Activated T-helper 1 cell treated with anti-CD3 and anti-CD28 coated beads, Interleukin-12 subunit alpha, Interleukin-12 subunit beta, Interleukin-2, Interleukin-4 antibody, amounts not matched to agents 30 ng/mL and 10 ng/mL and 1 ng/mL, durations not matched to agents 14 hours and 24 hours and 36 hours (primary cell): ENCODE measurements around the gene ENTREP1. TPM values are rescaled to one million over a fixed set of nuclear protein-coding genes. Genes with fewer than 3 reads are reported as not detected.
A peak's percentile ranks its signal among the peaks of the same experiment; 100 is the strongest.

Source experiments
- DNase-seq: peaks from one replicate; pipeline ENCODE4 v3.0.0; 2021; ENCODE audit warnings: low spot score
- H3K27ac Mint-ChIP-seq: one replicate; pipeline ENCODE4 v1.8.0; 2021; ENCODE audit warnings: mild to moderate bottlenecking, mixed read lengths
- H3K27me3 Mint-ChIP-seq: one replicate; pipeline ENCODE4 v1.8.0; 2022; ENCODE audit warnings: mild to moderate bottlenecking, moderate library complexity, mixed read lengths; ENCODE audit not compliant: insufficient read depth
- H3K36me3 Mint-ChIP-seq: one replicate; pipeline ENCODE4 v1.8.0; 2021; ENCODE audit warnings: low read depth, mixed read lengths
- H3K4me1 Mint-ChIP-seq: one replicate; pipeline ENCODE4 v1.8.0; 2021; ENCODE audit warnings: low read depth, mixed read lengths
- H3K4me3 Mint-ChIP-seq: one replicate; pipeline ENCODE4 v1.8.0; 2021; ENCODE audit warnings: mild to moderate bottlenecking, moderate library complexity, mixed read lengths
- H3K9me3 Mint-ChIP-seq: one replicate; pipeline ENCODE4 v1.8.0; 2021; ENCODE audit warnings: mixed read lengths
- intact Hi-C: fragments of 100-400 bp; cut with micrococcal nuclease; formaldehyde crosslinking; loops from one replicate; pipeline ENCODE4 v1.15.1; 2024
- total RNA-seq: library from RNA; stranded (reverse); gene quantifications from 2 replicates; pipeline ENCODE4 v1.2.3, GENCODE V29; 2022

The ENTREP1 gene, protein sequence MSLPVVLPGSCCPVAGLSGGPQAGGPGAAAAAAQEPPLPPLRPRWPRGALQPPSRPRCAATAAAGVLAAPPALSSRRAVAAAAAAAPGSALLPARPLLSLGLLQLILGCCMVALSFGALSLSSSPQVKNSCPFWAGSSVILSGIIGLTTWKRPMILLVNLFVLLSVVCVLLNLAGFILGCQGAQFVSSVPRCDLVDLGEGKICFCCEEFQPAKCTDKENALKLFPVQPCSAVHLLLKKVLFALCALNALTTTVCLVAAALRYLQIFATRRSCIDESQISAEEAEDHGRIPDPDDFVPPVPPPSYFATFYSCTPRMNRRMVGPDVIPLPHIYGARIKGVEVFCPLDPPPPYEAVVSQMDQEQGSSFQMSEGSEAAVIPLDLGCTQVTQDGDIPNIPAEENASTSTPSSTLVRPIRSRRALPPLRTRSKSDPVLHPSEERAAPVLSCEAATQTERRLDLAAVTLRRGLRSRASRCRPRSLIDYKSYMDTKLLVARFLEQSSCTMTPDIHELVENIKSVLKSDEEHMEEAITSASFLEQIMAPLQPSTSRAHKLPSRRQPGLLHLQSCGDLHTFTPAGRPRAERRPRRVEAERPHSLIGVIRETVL
- total RNA-seq, result not detected in 2 replicates

DNA sequence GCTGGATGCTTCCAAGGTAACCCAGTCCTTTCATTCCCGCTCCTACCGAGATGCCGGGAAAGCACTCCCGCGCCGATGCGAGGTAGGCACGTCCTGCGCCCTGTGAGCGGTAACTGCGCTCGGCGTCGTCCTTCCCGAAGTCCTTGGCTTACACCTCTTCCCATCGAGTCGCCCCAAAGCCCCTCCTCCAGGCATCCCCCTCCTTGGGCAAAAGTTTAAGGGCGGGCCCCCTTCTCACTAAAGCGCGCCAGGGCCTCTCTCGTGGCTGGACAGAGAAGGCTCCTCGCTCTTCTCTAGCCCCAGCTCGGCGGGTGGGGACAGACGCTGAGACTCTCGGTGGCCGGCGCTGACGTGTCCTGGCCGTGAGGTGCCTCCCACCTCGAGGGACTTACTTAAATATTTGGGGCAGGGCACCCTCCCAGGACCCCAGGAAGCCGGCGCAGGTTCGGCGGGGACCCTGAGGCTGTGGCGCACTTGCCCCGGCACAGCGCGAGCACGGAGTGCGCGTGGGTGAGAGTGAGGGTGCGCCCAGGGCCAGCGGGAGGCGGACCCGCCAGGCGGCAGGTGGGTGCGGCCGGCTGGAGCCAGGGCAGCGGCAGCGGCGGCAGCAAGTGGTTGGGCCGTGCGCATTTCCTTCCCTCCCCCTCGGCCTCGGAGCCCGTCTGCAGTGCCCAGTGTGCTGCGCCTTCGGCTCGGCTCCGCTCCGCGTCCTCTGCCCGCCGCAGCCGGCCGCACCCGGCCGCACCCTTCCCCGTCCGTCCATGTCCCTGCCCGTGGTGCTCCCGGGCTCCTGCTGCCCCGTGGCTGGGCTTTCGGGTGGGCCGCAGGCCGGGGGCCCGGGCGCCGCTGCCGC, at the start of gene ENTREP1:
ENTREP1 (plus strand) TSS at position 667 of the 853 bp plus-strand sequence; CDS start at position 762, 95 bp downstream.
- DNase-seq, result no peak
- Mint-ChIP-seq H3K9me3 (no peaks in the 10 kb centered on the region), H3K4me1 (peaks cover 4% of the 10 kb centered on the region), H3K36me3 (no peaks in the 10 kb centered on the region), H3K4me3 (peak within 1 kb of the TSS; percentile 33), H3K27me3 (peaks cover 50% of the 10 kb centered on the region), H3K27ac (no peak within 1 kb of the TSS)
- intact Hi-C loops, result no loop called here

DNA sequence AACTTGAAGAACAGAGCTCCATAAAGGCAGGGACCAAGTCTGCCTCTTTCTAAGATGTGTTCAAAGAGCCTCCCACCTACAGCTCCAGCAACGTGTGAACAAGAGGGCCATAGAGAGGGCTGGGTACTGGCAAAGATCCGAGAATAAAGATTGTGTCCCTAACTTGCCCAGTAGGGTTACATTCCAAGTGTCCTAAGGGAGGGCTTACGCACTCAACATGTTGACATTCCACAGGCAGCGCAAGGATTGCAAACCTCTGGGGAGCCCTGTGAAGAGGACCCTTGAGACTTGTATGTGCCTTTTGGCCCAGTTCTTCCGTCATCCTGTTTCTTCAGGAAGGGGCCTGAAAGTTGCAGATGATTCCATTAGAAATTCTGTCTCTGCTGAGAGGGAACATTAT, 48.2 kb upstream of the ENTREP1 start:
- Mint-ChIP-seq H3K36me3 (no peaks in the 10 kb centered on the region), H3K4me3 (no peak overlapping the region), H3K4me1 (peaks cover 9% of the 10 kb centered on the region), H3K27ac (no peak overlapping the region), H3K9me3 (peaks cover 18% of the 10 kb centered on the region), H3K27me3 (peaks cover 3% of the 10 kb centered on the region)
- intact Hi-C loops, result no loop called here
- no peak for DNase-seq

DNA sequence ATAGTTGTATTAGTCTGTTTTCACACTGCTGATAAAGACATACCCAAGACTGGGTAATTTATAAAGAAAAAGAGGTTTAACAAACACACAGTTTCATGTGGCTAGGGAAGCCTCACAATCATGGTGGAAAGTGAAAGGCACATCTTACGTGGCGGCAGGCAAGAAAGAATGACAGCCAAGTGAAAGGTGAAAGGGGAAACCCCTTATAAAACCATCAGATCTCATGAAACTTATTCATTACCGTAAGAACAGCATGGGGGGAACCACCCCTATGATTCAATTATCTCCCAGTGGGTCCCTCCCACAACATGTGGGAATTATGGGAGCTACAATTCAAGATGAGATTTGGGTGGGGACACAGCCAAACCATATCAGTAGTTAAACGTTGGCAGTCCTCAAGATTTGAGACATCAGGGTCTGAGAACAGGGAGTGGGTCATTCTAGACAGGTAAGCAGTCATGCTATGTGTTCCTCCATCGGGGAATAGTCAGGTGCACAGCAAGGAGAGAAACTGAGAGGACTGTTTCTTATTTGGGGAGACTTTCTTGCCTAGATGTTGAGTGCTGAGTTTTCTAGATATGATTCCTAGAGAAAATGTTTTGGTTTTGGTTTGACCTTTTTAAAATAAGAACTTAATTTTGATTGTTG, 45.8 kb upstream of the ENTREP1 start:
- Mint-ChIP-seq H3K27me3 (peaks cover 1% of the 10 kb centered on the region), H3K4me3 (no peak overlapping the region), H3K4me1 (peaks cover 9% of the 10 kb centered on the region), H3K27ac (no peak overlapping the region), H3K9me3 (peaks cover 18% of the 10 kb centered on the region), H3K36me3 (no peaks in the 10 kb centered on the region)
- intact Hi-C loops, result no loop called here
- no peak for DNase-seq

DNA sequence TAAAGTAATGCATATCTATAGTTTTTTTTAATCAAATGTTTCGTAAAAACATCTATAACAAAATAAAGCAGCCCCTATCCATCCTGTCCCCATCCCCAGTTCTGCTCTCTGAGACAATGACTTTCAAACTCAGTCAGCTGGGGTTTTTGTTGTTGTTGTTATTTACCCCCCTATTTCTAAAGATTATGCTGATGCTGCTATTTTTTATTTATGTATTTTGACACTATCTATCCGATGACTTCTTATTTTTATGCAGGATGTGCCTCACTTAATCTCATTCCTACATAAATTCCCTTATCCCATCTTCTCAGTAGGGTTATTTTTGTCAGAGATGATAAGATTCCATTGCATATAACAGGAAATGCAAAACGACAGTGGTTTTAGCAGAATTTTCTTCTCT, 45.3 kb upstream of the ENTREP1 start:
- Mint-ChIP-seq H3K4me3 (no peak overlapping the region), H3K9me3 (peaks cover 15% of the 10 kb centered on the region), H3K4me1 (peaks cover 9% of the 10 kb centered on the region), H3K27me3 (peaks cover 2% of the 10 kb centered on the region), H3K36me3 (no peaks in the 10 kb centered on the region), H3K27ac (no peak overlapping the region)
- intact Hi-C loops, result loop anchor here (5.0 kb wide), 1 partner anchor 1003 kb away; no protein-coding TSS in a partner anchor
- no peak for DNase-seq

DNA sequence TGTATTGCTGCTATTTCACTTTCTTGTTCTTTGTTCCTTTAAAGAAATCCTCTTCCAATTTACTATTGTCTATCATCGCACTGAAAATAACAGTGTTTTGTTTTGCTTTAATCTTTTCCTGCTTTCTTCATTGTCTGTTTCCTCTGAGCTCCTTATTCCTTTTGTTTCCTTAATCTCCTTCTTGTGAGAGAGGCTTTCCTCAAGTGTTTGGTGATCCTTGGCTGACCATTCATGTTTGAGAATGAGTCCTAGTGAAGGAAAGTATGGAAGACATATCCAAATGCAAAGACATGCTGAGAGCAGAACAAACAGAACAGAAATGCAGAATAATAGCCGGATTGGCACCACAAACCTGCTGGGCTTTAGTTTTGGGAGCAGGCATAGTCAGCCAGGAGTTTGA, 42.0 kb upstream of the ENTREP1 start:
- intact Hi-C loops, result loop anchor here (5.0 kb wide), 1 partner anchor 999 kb away; no protein-coding TSS in a partner anchor
- no peaks in the 10 kb centered on the region for H3K36me3 Mint-ChIP-seq
- H3K4me3 Mint-ChIP-seq, result no peak overlapping the region
- no peak for DNase-seq
- H3K27me3 Mint-ChIP-seq, result peaks cover 12% of the 10 kb centered on the region
- no peak overlapping the region for H3K27ac Mint-ChIP-seq
- H3K9me3 Mint-ChIP-seq, result peaks cover 10% of the 10 kb centered on the region
- peaks cover 9% of the 10 kb centered on the region for H3K4me1 Mint-ChIP-seq

DNA sequence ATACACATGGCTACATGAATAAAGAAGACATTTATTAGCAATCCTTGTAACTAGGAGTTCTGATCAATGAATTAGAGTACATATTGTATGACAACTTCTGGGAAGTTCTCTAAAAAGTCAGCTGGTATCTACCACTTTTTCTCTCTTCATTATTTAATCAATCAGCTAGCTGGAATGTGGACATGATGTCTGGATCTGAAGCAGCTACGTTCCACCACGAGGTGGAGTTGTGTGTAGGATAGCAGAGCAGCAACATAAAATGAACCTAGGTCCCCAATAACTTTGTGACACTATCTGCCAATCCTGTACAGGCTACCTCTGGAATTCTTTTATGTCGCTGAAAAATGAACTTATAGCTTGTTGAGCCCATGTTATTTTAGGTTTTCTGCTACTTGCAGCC, 32.9 kb upstream of the ENTREP1 start:
- H3K27me3 Mint-ChIP-seq, result peaks cover 6% of the 10 kb centered on the region
- no peak overlapping the region for H3K4me3 Mint-ChIP-seq
- H3K4me1 Mint-ChIP-seq, result no peaks in the 10 kb centered on the region
- no peak for DNase-seq
- H3K9me3 Mint-ChIP-seq, result no peaks in the 10 kb centered on the region
- no peak overlapping the region for H3K27ac Mint-ChIP-seq
- intact Hi-C loops, result no loop called here
- H3K36me3 Mint-ChIP-seq, result no peaks in the 10 kb centered on the region

DNA sequence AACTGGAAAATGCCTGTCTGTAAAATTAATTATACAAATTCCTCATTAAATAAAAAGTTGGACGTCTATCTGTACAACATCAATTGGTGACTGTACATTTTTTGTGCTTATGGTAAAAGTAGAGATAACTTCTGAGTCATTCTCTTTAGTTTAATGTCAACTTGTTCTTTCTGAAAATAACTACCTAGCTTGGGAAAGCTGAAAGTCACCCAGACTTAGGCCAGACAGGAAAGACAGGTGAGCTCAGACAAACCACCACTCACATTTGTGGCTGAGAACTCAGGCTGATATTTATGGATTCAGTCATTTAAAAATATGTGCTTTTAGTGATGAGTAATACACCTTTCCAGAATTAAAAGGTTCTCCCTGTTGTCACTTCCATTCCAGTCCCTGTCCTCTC, 31.9 kb upstream of the ENTREP1 start:
- Mint-ChIP-seq H3K4me3 (no peak overlapping the region), H3K27ac (no peak overlapping the region), H3K27me3 (peaks cover 4% of the 10 kb centered on the region), H3K4me1 (no peaks in the 10 kb centered on the region), H3K9me3 (no peaks in the 10 kb centered on the region), H3K36me3 (no peaks in the 10 kb centered on the region)
- DNase-seq, result no peak
- intact Hi-C loops, result no loop called here

DNA sequence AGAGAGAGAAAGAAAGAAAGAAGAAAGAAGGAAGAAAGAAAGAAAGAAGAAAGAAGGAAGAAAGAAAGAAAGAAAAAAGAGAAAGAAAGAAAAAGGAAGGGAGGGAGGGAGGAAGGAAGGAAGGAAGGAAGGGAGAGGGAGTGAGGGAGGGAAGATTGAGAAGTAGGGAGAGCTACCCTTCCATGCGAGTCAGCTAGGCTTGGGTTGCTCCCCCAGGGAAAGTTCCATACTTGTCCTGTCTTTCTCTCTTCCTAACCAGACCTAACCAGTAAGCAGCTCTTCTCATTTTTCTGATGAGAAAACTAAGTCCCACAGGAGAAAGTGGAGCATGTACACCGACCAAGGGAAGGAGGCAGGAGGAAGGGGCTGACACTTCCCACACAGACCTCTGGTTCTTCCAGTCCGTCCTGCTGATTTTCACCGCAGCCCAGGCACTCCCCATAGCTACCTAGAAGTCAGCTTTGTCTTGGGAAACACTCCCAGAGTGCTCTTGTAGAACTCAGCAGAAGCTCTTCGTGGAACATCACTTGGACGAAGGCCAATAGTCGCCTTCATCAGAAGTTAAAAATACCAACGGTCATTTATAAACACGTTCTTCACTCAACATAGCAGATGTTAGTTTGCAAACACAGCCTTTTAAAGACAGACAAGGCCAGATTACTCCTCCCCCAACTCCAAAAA, 29.0 kb upstream of the ENTREP1 start:
- Mint-ChIP-seq H3K27ac (no peak overlapping the region), H3K36me3 (no peaks in the 10 kb centered on the region), H3K27me3 (peaks cover 10% of the 10 kb centered on the region), H3K4me3 (no peak overlapping the region), H3K4me1 (no peaks in the 10 kb centered on the region), H3K9me3 (no peaks in the 10 kb centered on the region)
- intact Hi-C loops, result no loop called here
- DNase-seq, result no peak

DNA sequence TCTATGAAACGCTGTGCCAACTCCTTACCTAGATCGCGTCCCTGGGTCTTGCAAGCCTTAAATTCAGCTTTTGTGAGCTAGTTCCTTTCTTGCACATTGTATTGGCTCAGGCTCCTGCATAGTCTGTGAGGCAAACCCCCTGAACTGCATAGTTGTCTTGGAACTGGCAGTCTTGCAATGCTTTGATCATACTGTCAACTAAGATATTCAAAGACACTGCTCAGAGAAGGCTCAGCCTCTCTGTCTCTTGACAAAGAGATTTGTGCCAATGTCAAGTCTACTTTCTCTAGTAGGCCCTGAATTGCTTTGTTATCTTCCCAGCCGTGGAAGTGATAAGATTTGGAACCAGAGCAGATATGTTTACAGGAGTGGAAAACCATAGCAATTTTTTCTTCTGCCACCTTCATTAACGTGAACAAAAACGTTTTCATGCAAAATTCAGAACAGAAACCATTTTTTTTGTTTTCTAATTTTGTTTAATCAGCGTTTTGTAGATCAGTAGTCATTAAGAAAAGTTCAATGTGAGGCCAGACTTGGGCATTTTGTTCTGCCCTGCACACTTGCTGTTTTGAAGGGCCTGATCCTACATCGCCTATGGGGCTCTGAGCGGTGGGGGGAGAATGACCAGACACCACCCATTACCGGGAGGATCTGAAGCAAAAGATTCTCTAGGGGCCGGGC, 27.6 kb upstream of the ENTREP1 start:
- H3K27ac Mint-ChIP-seq, result no peak overlapping the region
- H3K27me3 Mint-ChIP-seq, result peaks cover 9% of the 10 kb centered on the region
- no peaks in the 10 kb centered on the region for H3K4me1 Mint-ChIP-seq
- H3K36me3 Mint-ChIP-seq, result no peaks in the 10 kb centered on the region
- no peak for DNase-seq
- no peaks in the 10 kb centered on the region for H3K9me3 Mint-ChIP-seq
- no peak overlapping the region for H3K4me3 Mint-ChIP-seq
- intact Hi-C loops, result no loop called here

DNA sequence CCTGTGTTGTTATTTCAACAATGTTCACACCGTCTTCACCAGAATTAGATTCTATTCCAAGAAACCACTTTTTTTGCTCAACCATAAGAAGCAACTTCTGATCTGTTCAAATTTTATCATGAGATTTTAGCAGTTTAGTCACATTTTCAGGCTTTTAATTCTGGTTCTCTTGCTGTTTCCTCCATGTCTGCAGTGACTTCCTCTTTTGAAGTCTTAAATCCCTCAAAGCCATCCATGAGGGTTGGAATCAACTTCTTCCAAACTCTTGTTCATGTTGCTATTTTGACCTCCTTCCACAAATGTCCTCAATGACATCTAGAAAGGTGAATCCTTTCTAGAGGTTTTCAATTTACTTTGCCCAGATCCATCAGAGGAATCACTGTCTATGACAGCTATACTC, 25.7 kb upstream of the ENTREP1 start:
- H3K4me3 Mint-ChIP-seq, result no peak overlapping the region
- H3K36me3 Mint-ChIP-seq, result no peaks in the 10 kb centered on the region
- H3K27me3 Mint-ChIP-seq, result peaks cover 11% of the 10 kb centered on the region
- no peaks in the 10 kb centered on the region for H3K9me3 Mint-ChIP-seq
- no peak overlapping the region for H3K27ac Mint-ChIP-seq
- intact Hi-C loops, result no loop called here
- H3K4me1 Mint-ChIP-seq, result no peaks in the 10 kb centered on the region
- DNase-seq, result no peak

DNA sequence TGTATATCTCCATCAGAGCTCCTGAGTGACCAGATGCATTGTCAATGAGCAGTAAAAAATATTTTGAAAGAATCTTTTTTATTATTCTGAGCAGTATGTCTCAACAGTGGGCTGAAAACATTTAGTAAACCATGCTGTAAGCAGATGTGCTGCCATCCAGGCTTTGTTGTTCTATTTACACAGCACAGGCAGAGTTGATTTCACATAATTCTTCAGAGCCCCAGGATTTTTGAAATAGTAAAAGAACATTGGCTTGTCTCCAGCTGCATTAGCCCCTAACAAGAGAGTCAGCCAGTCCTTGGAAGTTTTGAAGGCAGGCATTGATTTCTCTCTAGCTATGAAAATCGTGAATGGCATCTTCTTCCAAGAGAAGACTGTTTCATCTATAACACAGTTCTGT, 25.2 kb upstream of the ENTREP1 start:
- DNase-seq, result no peak
- no peaks in the 10 kb centered on the region for H3K36me3 Mint-ChIP-seq
- no peak overlapping the region for H3K27ac Mint-ChIP-seq
- peaks cover 11% of the 10 kb centered on the region for H3K27me3 Mint-ChIP-seq
- H3K4me3 Mint-ChIP-seq, result no peak overlapping the region
- intact Hi-C loops, result no loop called here
- H3K4me1 Mint-ChIP-seq, result no peaks in the 10 kb centered on the region
- H3K9me3 Mint-ChIP-seq, result no peaks in the 10 kb centered on the region

DNA sequence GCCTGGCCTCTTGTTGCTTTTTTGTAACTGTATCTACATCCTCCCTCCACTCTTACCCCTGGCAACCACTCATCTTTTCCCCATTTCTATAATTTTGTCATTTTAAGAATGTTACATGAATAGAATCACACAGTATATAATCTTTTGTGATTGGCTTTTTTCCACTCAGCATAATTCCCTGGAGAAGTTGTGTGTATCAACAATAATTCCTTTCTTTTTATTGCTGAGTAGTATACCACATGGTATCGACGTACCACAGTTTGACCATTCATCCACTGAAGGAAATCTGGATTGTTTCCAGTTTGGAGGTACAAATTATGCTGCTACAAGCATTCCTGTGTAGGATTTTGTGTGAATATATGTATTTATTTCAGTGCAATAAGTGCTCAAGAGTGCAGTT, 21.7 kb upstream of the ENTREP1 start:
- no peak overlapping the region for H3K4me3 Mint-ChIP-seq
- peaks cover 11% of the 10 kb centered on the region for H3K27me3 Mint-ChIP-seq
- no peaks in the 10 kb centered on the region for H3K4me1 Mint-ChIP-seq
- no peaks in the 10 kb centered on the region for H3K36me3 Mint-ChIP-seq
- DNase-seq, result no peak
- H3K27ac Mint-ChIP-seq, result no peak overlapping the region
- intact Hi-C loops, result no loop called here
- no peaks in the 10 kb centered on the region for H3K9me3 Mint-ChIP-seq
